ENCODE results near the gene AASDHPPT. TPM values are rescaled to one million over a fixed set of nuclear protein-coding genes. Genes with fewer than 3 reads are reported as not detected.

Gene AASDHPPT
- total RNA-seq, 1 experiment from 2014 or later, result 96.6 TPM

DNA sequence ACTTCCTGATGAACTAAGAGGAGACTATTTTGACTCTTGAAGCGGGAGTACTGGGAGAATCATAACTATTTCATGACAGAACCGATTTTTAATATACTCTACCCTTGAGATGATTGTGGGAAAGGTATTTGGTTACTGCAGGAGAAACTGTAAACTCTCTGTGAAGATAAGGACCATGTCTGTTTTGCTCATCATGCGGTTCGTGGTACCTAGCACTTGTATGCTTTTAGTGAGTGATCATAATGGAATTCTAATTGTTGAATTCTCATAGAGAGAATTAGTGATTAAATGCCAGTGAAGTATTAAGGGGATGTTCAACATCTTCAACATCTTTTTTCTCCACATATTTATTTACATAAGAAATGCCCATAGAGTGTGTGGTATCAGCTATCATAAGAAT, 11.4 kb downstream of the AASDHPPT start:
- Histone ChIP-seq H3K9me3 (ENCODE audit: low read depth, low read length, poor library complexity, severe bottlenecking) (no peaks in the 10 kb centered on the region), H3K27ac (ENCODE audit: low read depth, low read length, poor library complexity, severe bottlenecking) (no peak overlapping the region), H3K4me1 (ENCODE audit: insufficient read depth, low read length, poor library complexity, severe bottlenecking) (peaks cover 15% of the 10 kb centered on the region), H3K27me3 (replicated peaks; ENCODE audit: insufficient read depth, low read depth, low read length, poor library complexity) (no peaks in the 10 kb centered on the region), H3K36me3 (ENCODE audit: insufficient read depth, low read length, poor library complexity, severe bottlenecking) (peaks cover 58% of the 10 kb centered on the region), H3K4me3 (ENCODE audit: low read depth, low read length, poor library complexity, severe bottlenecking) (no peak overlapping the region)
- TF ChIP-seq, protein P1, sequence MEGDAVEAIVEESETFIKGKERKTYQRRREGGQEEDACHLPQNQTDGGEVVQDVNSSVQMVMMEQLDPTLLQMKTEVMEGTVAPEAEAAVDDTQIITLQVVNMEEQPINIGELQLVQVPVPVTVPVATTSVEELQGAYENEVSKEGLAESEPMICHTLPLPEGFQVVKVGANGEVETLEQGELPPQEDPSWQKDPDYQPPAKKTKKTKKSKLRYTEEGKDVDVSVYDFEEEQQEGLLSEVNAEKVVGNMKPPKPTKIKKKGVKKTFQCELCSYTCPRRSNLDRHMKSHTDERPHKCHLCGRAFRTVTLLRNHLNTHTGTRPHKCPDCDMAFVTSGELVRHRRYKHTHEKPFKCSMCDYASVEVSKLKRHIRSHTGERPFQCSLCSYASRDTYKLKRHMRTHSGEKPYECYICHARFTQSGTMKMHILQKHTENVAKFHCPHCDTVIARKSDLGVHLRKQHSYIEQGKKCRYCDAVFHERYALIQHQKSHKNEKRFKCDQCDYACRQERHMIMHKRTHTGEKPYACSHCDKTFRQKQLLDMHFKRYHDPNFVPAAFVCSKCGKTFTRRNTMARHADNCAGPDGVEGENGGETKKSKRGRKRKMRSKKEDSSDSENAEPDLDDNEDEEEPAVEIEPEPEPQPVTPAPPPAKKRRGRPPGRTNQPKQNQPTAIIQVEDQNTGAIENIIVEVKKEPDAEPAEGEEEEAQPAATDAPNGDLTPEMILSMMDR (conservative IDR thresholded peaks at IDR 0.05; ENCODE audit: low read depth, low read length), result no peak
- TF ChIP-seq EZH2 (IDR thresholded peaks at IDR 0.05; ENCODE audit: borderline replicate concordance, low read depth, low read length, poor library complexity, severe bottlenecking), result no peak
- DNase-seq (ENCODE audit: low spot score), result no peak
- intact Hi-C loops (cut with micrococcal nuclease; ENCODE audit: unreplicated experiment), result loop anchor here (5.0 kb wide), 1 partner anchor 948 kb away; no protein-coding TSS in a partner anchor
- POLR2A ChIA-PET (ENCODE audit: low non-redundant PET), result no interaction called here
- CTCF ChIA-PET, result no interaction called here
- no TSS peak for BruUV-seq (replicated peaks)

DNA sequence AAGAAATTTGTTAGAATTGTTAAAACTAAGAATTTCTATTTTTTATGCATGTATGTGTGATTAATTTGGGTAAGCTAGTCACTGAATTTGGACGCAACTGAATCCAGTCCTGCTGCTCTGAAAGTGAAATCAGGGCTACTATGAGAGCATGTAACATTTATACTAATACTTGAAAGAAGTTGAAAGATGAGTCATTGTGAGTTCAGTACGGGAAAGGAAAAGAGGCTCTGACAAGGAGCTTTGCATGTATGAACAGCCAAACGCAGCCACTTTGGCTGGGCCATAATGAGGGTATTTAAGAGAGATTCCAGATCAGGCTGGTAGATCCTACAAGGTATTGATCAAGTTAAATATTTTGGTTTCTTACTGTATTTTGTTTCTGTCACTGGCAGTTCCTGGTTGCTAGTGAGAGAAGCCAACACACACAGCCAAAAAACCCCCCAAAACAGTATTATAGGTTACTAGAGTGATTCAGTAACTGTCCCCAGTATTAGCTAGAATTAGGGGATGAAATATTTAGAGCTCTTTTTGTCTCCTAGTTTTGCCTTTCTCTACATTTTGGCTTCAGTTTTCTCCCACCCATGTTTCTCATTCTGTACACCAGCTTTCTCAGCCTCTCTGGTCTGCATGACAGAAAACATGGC, 14.1 kb downstream of the AASDHPPT start:
- Histone ChIP-seq H3K4me1 (ENCODE audit: insufficient read depth, low read length, poor library complexity, severe bottlenecking) (peaks cover 15% of the 10 kb centered on the region), H3K9me3 (ENCODE audit: low read depth, low read length, poor library complexity, severe bottlenecking) (no peaks in the 10 kb centered on the region), H3K27me3 (replicated peaks; ENCODE audit: insufficient read depth, low read depth, low read length, poor library complexity) (no peaks in the 10 kb centered on the region), H3K4me3 (ENCODE audit: low read depth, low read length, poor library complexity, severe bottlenecking) (no peak overlapping the region), H3K36me3 (ENCODE audit: insufficient read depth, low read length, poor library complexity, severe bottlenecking) (peaks cover 69% of the 10 kb centered on the region), H3K27ac (ENCODE audit: low read depth, low read length, poor library complexity, severe bottlenecking) (no peak overlapping the region)
- ChIA-PET CTCF (no interaction called here), POLR2A (ENCODE audit: low non-redundant PET) (no interaction called here)
- DNase-seq (ENCODE audit: low spot score), result peak; percentile 44
- intact Hi-C loops (cut with micrococcal nuclease; ENCODE audit: unreplicated experiment), result no loop called here
- no TSS peak for BruUV-seq (replicated peaks)
- no peak for TF ChIP-seq EZH2 (IDR thresholded peaks at IDR 0.05; ENCODE audit: borderline replicate concordance, low read depth, low read length, poor library complexity, severe bottlenecking)
- TF ChIP-seq, protein P1 (conservative IDR thresholded peaks at IDR 0.05; ENCODE audit: low read depth, low read length), result no peak

DNA sequence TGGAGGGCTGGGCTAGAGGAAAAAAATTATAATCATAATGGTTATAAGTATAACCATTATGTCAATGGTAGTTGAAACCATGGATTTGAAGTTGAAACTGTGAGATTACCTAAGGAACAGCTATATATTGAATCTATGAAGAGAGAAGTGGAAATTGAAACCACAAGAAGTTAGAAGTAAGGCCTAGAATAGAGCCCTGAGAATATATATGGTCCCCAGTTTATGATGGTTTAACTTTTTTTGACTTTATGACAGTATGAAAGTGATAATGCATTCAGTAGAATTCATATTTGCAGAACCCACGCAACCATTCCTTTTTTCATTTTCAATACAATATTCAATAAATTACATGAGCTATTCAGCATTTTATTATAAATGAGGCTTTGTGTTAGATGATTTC, 15.0 kb downstream of the AASDHPPT start:
- TF ChIP-seq EZH2 (IDR thresholded peaks at IDR 0.05; ENCODE audit: borderline replicate concordance, low read depth, low read length, poor library complexity, severe bottlenecking), result no peak
- TF ChIP-seq, protein P1 (conservative IDR thresholded peaks at IDR 0.05; ENCODE audit: low read depth, low read length), result no peak
- Histone ChIP-seq H3K36me3 (ENCODE audit: insufficient read depth, low read length, poor library complexity, severe bottlenecking) (peaks cover 77% of the 10 kb centered on the region), H3K4me3 (ENCODE audit: low read depth, low read length, poor library complexity, severe bottlenecking) (no peak overlapping the region), H3K9me3 (ENCODE audit: low read depth, low read length, poor library complexity, severe bottlenecking) (no peaks in the 10 kb centered on the region), H3K4me1 (ENCODE audit: insufficient read depth, low read length, poor library complexity, severe bottlenecking) (peaks cover 13% of the 10 kb centered on the region), H3K27me3 (replicated peaks; ENCODE audit: insufficient read depth, low read depth, low read length, poor library complexity) (no peaks in the 10 kb centered on the region), H3K27ac (ENCODE audit: low read depth, low read length, poor library complexity, severe bottlenecking) (no peak overlapping the region)
- BruUV-seq (replicated peaks), result no TSS peak
- no peak for DNase-seq (ENCODE audit: low spot score)
- intact Hi-C loops (cut with micrococcal nuclease; ENCODE audit: unreplicated experiment), result no loop called here
- ChIA-PET CTCF (no interaction called here), POLR2A (ENCODE audit: low non-redundant PET) (no interaction called here)
